Measurements from ENCODE around the gene TCEA2.
"Not testable (repeated sequence)": the region's sequence is repeated elsewhere in the genome, so short reads cannot be mapped to it uniquely, and the experiment has no call there.

The TCEA2 gene

GRCh38 chr20:64080013-64080812, 17.2 kb downstream of the TCEA2 start, which contains the start of gene OPRL1:
Gene OPRL1 (plus strand): TSS chr20:64080082. CDS start chr20:64092721, 12,639 bp downstream.
- no peak for DNase-seq

DNA sequence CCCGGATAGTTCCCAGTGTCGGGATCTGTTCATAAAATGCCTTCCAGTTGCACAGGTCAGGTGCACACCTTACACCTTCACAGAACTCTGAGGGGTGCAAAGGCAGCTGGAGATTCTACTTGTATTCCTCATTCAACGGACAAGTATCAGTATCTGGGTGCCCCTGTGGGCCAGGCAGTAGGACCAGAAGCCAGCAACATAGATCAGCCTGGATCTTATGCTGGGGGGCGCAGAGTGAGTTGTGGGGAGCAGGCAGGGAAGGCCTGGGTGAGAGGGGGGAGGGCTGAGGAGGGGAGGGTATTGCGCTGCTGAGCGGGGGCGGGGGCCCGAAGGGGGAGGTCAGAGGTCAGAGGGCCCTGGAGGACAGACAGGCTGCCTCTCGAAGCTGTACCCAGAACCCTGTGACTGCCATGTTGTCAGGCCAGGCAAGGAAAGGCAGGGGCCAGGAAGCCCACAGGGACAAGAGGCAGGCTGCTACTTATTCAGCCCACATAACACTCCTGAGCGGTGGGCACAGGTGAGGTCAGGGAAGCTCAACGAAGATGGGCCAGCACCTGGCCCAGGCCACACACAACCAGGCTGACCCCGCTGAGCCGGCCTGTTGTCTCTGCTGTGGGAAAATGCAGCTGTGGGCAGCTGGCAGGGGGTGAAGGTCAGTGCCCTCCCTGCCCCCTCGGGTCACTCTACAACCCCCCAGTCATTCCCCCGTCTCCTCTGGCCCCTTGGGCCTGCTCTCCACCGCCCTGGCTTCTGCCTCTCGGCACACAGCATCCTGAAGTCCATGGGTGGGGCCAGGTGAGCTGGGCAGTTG, 18.0 kb downstream of the TCEA2 start:
- no peak for DNase-seq

- DNase-seq: no peak
These were observed 18.6 kb downstream of the TCEA2 start for GRCh38 chr20:64081624-64081964.

DNA sequence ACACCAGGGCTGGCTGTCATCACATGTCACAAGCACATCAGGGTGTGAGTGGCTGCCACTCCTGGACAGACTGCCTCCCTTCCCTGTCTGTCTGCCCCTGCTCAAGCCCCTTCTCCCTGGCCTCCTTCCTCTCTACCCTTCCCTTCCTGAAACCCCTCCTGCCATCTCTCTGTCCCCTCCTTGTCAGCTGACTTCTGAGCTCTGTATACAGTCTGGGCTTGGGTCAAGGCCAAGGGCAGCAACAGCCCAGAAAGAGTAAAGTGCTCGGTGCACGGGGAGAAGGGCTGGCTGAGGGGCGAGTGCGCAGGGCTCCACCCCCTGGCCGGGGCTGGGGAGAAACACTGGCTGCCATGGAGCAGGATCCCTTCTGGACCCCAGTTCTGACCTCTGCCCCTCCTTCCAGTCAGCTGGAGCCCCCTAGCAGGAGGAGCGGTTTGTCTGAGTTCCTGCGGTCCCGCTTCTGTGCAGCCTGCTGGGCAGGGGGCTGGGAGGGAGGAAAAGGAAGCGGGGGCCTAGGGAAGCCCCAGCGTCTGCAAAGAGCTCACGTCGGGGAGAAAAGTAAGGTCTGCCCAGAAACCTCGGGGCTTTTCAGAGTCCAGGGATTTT, 19.2 kb downstream of the TCEA2 start:
- no peak for DNase-seq

DNA sequence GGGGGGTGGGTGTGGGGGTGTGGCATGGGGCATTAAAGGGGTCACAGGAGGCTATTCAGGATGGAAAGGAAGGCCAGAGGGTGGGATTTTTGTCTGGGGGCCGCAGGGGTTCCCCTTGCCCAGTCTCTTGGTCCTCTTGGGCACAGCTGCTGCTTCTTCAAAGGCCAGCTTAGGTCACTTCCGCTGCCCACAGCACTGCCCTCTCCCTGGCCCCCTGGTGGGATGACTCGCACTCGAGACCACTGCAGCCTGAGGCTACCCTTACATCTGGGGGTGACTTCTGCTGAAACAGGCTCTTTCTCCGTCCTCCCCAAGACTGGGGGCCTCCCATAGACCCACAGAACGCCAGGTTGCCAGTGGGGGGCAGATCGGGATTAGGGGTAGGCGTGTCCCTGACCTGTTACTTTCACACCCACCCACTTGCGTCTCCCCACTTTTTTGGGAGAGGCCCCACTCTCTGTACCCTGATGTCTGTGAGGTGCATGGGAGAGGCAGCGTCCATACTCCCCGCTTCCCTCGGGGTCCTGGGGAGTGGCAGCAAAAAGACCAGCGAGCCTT, 19.9 kb downstream of the TCEA2 start:
- no peak for DNase-seq

- no peak for DNase-seq
These were observed 20.4 kb downstream of the TCEA2 start for GRCh38 chr20:64083378-64083803.

DNA sequence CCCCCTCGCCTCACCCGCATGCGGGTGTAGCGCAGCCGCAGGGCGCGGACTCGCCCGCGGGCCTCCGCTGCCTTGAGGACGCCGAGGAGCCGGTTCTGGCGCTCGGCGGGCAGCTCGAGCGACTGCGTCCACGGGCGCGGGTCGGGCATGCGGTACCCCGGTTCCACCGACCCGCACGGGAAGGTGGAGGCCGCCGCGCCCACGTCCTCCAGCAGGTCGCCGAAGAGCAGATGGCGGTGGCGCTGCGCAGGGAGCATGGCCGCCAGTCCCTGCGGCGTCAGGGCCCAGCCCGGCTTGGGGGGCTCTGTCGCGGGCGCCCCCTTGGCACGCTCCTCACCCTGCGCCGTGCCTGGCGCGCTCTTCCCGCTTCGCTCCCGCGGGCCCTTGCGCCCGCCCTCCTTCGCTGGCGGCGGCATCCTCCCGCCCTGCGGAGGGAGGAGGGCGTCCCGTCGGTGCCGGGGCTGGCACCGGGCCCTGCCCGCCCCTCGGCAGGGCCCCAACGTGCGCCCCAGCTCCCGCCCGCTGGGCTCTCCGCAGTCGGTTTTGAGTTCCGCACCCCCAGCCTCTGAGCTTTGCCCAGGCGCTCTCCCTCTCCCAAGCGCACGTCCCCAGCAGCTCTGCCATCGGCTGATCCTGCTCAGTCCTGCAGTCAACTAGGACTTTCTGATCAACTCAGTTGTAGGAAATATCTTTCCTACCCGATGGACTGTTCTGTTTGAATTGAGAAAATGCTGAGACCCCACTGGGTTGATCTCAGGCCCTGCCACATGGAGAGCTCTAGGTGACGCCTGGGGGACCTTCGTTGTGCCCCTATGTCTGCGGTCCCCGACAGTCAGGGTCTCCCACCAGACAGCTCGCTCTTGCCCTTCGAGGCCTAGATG, 21.0 kb downstream of the TCEA2 start, which contains the start of gene LKAAEAR1:
Gene LKAAEAR1 (minus strand): TSS at position 595 of the 881 bp plus-strand sequence. CDS start 179 bp downstream, at position 416.
- no peak for DNase-seq

- no peak for DNase-seq
These were observed 21.7 kb downstream of the TCEA2 start for GRCh38 chr20:64084685-64085152.

DNA sequence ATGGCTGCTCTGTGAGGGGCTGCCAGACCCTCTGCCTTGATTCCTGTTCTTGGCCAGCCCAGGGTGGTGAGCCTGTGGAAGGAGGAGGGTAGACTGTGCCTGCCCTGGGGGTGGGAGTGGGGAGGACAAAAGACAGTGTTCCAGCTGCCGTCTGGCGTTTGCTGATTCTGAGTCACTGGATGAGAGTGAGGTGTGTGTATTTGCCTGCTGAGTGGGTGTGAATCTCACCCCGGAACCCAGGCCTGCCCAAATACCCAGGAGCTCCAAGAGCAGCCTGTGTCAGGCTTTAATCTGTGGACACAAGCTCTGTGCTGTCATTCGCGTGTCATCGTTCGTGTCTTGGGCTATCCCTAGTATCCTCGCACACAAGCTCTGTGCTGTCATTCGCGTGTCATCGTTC, 23.8 kb downstream of the TCEA2 start:
- no peak for DNase-seq

GRCh38 chr20:64087226-64087825, 24.3 kb downstream of the TCEA2 start:
- not testable (repeated sequence) for DNase-seq

- DNase-seq: not testable (repeated sequence)
These were observed 25.6 kb downstream of the TCEA2 start for GRCh38 chr20:64088586-64088985.

GRCh38 chr20:64090165-64090564, 27.2 kb downstream of the TCEA2 start:
- DNase-seq: no peak

DNA sequence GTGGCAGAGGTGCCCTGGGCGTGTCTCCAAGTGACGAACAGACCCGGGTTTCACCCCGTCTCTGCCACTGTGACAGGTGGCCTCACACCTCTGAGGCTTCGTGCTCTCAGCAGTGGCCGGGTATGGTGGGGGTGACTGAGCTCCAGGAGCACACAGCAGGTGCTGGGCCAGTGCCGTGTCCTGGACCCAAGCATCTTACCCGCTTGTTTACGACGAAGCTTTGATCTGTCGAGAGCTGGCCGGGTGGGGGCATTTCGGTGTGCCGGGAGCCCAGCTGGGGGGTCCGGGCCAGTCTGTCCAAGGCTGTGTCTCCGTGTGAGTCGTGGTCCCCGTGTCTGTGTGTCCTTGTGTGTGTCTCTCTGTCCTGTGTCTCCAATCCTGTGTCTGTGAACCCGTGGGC, 28.3 kb downstream of the TCEA2 start:
- no peak for DNase-seq

- DNase-seq: no peak
These were observed 28.8 kb downstream of the TCEA2 start for GRCh38 chr20:64091770-64092169.

DNA sequence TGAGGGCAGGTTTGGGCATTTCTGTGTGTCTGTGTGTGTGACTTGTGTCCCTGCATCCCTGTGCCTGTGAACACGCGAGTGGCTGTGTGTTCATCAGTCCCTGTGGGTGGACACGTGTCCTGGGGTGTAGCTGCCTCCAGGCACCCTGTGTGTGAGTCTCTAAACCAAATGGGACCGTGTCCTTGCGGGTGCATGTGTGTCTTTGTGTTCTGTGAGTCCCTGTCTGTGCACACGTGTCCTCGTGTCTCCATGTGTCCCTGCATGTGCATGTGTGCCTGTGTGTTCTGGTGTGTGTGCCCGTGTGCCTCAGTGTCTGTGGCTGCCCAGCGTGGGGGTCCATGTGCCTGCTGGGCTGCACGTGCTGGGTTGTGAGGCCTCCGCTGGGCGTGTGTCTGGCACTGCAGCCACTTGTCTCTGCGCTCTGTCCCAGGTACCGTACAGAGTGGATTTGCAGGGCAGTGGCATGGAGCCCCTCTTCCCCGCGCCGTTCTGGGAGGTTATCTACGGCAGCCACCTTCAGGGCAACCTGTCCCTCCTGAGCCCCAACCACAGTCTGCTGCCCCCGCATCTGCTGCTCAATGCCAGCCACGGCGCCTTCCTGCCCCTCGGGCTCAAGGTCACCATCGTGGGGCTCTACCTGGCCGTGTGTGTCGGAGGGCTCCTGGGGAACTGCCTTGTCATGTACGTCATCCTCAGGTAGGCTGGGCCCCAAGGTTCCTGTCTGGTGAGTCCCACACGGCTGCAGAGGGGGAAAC, 29.4 kb downstream of the TCEA2 start:
- no peak for DNase-seq

DNA sequence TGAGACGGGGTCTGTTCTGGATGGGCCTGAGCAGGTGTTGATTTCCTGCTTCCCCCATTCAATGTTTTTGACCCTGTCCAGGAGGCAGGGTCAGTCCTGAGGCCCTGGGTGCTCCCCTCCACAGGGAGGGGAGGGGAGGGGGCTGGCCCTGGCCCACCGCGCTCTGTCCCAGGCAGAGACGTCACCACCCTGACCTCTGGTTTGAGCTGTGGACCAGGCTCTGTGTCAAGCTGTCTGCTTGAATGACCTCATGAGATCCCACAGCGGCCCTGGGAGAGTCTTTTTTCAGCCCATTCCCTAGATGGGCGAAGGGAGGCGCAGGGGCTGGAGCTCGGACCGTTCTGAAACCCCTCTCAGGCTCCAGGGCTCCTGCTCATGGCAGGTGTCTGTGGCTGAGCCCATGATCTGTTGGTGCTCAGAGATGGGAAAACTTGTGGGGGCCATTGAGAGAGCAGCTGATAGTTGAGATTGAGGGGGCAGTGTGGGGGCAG, 30.1 kb downstream of the TCEA2 start:
- no peak for DNase-seq

GRCh38 chr20:64095455-64095854, 32.5 kb downstream of the TCEA2 start:
- DNase-seq: no peak

DNA sequence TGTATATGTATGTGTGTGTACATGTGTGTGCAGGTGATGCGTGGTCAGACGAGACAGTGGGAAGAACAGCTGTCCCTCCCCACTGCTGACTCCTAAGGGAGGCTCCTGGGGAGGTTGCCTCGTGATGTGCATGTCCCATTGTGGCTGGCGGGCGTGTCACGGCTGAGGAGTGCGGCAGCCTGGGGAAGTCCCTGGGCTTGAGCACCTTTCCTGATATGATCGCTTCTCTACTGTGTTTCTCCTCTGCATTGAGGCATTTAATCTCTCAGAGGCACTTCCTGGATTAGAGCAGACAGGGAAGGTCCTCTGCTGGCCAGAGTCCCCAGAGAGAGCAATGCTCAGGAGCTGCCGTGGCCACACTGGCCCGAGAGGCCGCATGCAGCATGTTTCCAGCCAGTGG, 32.9 kb downstream of the TCEA2 start:
- no peak for DNase-seq

- no peak for DNase-seq
These were observed 33.5 kb downstream of the TCEA2 start for GRCh38 chr20:64096535-64096934.

DNA sequence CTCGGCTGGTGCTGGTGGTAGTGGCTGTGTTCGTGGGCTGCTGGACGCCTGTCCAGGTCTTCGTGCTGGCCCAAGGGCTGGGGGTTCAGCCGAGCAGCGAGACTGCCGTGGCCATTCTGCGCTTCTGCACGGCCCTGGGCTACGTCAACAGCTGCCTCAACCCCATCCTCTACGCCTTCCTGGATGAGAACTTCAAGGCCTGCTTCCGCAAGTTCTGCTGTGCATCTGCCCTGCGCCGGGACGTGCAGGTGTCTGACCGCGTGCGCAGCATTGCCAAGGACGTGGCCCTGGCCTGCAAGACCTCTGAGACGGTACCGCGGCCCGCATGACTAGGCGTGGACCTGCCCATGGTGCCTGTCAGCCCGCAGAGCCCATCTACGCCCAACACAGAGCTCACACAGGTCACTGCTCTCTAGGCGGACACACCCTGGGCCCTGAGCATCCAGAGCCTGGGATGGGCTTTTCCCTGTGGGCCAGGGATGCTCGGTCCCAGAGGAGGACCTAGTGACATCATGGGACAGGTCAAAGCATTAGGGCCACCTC, 35.5 kb downstream of the TCEA2 start:
- DNase-seq: no peak

Measured in NCI-H1436 treated with DMSO at 0.1 percent for 48 hours (cell line).